ENCODE data around the gene IRF2.

GRCh38 chr4:184363258-184363657 lies 111.1 kb downstream of the IRF2 start:
- no peak for TF ChIP-seq CTCF (IDR thresholded peaks at IDR 0.05; ENCODE audit: control extremely low read depth in 1 of 3, insufficient read depth in 1 of 3, low read depth in 1 of 3, low read length in 3 of 3)
- TF ChIP-seq POLR2AphosphoS5 (IDR thresholded peaks at IDR 0.05; ENCODE audit: low read depth, low read length), result no peak
- no peak for TF ChIP-seq YY1 (IDR thresholded peaks at IDR 0.05; ENCODE audit: low read depth, low read length)
- TF ChIP-seq POLR2A (IDR thresholded peaks at IDR 0.05; ENCODE audit: control extremely low read depth in 1 of 2, low read depth in 2 of 2, low read length in 2 of 2), result no peak
- TF ChIP-seq MAX (IDR thresholded peaks at IDR 0.05), result no peak
- TF ChIP-seq RAD21 (IDR thresholded peaks at IDR 0.05 in 1 of 2, conservative IDR thresholded peaks at IDR 0.05 in 1 of 2; ENCODE audit: low read depth in 2 of 2, low read length in 2 of 2), result no peak
- no peak for TF ChIP-seq CEBPB (IDR thresholded peaks at IDR 0.05; ENCODE audit: low read depth, low read length)
- no peak for TF ChIP-seq RXRA (IDR thresholded peaks at IDR 0.05; ENCODE audit: insufficient read depth, low read depth, low read length)
- TF ChIP-seq TAF1 (IDR thresholded peaks at IDR 0.05; ENCODE audit: low read depth, low read length), result no peak
- TF ChIP-seq CHD1 (IDR thresholded peaks at IDR 0.05; ENCODE audit: low read depth, low read length), result no peak
- TF ChIP-seq CBX5 (IDR thresholded peaks at IDR 0.05; ENCODE audit: low read depth, low read length), result no peak
- TF ChIP-seq MAFK (IDR thresholded peaks at IDR 0.05; ENCODE audit: low read depth, low read length), result no peak
- TF ChIP-seq ZNF274 (IDR thresholded peaks at IDR 0.05; ENCODE audit: borderline replicate concordance, extremely low read depth, low read length), result no peak
- no peak for TF ChIP-seq ATF3 (IDR thresholded peaks at IDR 0.05; ENCODE audit: insufficient read depth, low read depth, low read length)
